Activated CD4-positive, alpha-beta T cell treated with anti-CD3 and anti-CD28 coated beads, Interleukin-2, Interleukin-4, amounts not matched to agents 100 ng/mL and 50 ng/mL, durations not matched to agents 16 hours and 8 hours (primary cell): ENCODE results near the gene TBC1D30.

Source experiments
- DNase-seq: peaks from one replicate; pipeline ENCODE4 v3.0.0-alpha.2; 2020; ENCODE audit warnings: low spot score

The TBC1D30 gene

GRCh38 chr12:64860446-64860998, 36.1 kb downstream of the TBC1D30 start:
- no peak for DNase-seq

GRCh38 chr12:64864319-64864718, 39.9 kb downstream of the TBC1D30 start:
- no peak for DNase-seq

DNA sequence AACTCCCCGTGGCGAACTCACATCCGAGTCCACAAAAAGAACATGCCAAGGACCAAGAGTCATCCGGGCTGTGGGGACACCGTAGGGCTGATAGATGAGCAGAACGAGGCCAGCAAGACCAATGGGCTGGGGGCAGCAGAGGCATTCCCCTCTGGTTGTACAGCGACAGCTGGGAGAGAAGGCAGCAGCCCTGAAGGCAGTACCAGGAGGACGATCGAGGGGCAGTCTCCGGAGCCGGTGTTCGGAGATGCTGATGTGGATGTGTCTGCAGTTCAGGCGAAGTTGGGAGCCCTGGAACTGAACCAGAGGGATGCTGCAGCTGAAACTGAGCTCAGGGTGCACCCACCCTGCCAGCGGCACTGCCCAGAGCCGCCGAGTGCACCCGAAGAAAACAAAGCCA, 50.7 kb downstream of the TBC1D30 start:
- no peak for DNase-seq

DNA sequence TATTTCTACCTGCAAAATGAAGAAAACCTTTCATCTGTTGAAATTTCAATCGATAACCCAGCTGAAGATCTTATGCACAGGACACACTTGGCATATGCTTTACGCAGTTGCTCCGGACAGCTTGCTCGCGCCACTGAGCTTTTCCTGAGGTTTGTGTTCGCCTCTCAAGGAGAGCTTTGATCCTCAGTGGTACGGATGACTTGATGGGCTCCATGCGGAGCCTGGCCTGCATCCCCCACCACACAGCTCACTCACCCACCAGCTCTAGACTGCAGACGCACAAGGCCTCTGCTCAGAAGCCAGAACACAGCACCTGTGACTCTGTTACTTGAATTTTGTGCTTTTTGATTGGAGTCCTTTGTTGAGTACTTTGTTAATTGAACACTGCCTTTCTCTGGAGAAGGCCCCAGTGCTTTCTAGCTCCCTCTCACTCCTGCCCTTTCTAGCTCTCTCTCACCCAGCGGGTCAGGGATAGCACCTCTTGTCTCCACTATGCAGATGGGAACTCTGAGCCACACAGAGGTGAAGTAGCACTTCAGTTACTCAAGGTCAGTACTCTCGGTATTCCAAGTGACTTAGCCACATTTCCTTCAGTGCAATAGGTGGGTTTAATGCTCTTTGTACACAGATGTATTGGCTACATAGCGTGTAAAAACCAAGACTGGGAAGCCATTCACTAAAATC, 52.1 kb downstream of the TBC1D30 start:
- DNase-seq, result no peak

GRCh38 chr12:64877363-64878004, 53.0 kb downstream of the TBC1D30 start:
- peak; percentile 30 for DNase-seq

- no peak for DNase-seq
These were observed 58.2 kb downstream of the TBC1D30 start for GRCh38 chr12:64882687-64883086.

DNA sequence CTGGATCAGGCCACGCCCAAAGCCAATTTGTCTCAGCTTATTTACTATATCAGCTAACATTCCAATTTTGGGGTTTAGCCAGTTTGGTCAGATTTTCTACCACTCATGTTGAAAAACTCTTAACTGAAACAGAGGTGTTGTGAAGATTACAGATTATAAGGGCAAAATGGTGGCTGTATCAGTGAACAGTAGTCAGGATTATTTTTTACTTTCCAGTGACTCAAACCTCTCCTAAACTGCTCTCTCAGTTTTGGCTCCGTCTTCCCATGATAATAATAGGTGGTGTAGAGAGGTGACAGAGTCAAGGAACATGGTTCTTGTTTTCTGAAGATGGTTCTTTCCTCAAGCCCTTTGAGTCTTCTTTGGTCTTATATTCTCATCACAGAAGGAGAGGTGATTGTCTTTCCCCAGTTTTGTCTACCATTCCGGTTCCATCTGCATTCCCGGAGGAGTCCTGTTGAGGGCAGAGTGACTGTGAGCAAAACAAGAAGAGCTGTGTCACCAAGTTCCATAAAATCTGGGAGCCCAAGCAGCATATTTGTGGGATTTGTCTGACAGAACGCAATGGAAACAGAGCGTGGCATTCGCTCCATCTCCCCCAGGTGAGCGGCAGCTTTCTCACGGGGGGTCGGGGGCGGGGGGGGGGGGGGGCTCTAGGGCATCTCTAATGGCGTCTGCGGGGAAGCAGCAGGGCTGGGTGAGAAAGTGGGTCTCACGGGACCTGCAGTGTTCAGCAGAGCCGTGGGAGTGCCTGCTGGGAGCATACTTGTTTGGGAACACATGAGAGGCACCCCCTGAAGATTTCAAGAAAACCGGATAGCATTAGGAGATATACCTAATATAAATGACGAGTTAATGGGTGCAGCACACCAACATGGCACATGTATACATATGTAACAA, 59.1 kb downstream of the TBC1D30 start:
- DNase-seq, result peak; percentile 14

GRCh38 chr12:64884164-64884542, 59.7 kb downstream of the TBC1D30 start:
- no peak for DNase-seq

DNA sequence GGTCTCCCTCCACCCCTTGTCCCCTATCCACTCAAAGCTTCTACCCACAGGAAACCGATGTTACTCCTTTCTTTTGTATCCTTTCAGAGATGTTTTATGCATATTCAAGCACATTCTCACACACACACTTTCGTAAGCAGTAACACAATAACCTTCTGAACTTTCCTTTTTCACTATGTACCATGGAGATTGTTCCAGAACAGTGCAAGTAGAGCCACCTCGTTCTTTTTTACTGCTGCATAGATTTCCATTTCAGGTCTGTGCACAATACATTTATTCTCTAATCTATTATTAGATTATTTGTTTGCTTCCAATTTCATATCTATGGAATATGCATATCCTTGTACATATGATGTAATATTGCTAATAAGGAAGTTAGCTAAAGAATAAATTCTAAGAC, 60.3 kb downstream of the TBC1D30 start:
- no peak for DNase-seq

DNA sequence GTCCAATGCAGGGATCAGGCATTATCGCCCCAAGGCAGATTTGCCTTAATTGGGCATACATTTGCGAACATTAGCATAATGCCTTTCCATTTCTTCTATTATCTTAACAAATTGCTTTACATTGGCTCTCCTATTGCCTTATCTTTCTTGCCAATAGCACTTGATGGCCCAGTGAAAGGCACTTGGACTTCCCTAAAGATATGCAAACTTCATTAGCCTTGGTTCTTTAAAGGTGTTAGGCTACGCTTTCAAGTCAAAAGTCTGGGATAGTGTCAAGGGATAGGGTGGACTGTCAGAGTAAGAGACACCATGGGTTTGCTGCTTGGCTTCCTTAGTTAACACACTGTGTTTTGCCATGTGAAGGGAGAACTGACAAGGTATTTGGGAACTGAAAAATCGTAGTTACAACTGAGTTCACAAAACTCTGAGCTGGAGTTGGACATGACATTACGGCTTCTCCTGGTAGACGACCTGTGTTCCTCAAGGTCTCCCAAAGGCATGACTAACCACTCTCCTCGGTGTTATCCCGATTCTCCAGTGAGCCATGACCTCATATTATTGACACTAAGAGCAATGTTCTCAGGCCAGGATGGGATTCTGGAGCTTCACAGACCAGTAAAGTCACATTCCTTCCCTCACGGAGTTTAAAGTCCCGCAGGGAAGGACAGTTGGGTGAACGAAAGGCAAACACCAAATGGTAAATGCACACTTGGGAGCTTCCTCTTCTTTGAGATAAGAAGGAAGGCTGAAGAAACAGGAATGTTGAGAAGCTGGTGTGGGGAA, 65.2 kb downstream of the TBC1D30 start:
- no peak for DNase-seq

GRCh38 chr12:64890873-64891468, 66.5 kb downstream of the TBC1D30 start:
- peak; percentile 58 for DNase-seq

- no peak for DNase-seq
These were observed 67.2 kb downstream of the TBC1D30 start for GRCh38 chr12:64891629-64892028.

DNA sequence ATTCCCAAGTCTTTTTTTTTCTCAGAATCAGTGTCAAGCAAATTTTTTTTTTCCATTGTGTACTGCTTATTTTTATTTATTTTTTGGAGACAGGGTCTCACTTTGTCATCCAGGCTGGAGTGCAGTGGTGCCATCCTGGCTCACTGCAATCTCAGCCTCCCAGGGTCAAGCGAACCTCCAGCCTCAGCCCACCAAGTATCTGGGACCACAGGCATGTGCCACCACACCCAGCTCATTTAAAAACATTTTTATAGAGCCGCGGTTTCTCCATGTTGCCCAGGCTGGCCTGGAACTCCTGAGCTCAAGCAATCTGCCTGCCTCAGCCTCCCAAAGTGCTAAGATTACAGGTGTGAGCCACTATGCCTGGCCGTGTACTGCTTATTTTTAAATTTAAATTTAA, 68.1 kb downstream of the TBC1D30 start:
- DNase-seq, result no peak

DNA sequence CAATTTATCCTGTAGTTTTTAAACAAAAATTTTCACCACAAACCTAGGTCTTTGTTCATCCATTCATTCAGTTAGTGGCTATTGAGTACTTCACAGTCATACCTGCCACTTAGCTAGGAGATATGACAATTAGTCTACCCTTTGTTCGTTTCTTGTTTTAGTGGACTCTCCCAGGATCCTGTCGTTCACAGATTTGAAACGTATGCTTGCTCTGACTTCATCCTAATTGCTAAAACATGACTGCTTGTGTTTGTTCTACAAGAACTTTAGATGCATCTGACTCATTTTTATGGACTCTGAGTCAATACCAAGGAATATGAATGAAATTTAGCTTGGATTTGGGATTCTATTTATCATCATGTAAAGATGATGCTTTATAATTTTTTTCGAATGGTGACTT, 69.5 kb downstream of the TBC1D30 start:
- no peak for DNase-seq

DNA sequence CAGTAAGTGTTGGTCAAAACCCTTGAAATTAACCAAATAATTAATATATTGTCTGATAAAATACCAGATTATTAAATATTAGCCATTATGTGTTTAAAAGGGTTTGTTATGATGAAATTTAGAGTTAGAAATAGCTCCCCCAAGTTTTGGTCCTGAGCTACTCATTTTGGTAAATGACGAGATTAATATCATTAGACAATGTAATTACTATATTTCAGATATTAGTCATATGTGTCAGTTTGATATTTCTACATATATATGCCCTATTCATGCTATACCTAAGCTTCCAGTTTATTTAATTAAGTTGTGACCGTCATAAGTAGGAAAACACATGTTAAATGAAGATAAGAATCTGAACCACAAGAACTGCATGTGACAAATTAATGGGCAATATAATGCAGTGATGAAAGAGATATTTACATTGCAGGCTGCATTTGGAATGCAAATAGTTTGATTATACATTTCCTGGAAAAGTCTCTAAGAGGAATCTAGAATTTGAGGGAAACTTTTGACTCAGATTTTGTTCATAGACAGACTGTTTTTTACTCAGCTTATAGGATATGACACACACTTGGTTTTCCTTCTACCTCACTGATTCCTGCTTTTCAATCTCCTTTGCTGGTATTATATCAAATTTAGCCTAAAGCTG, 70.5 kb downstream of the TBC1D30 start:
- DNase-seq, result peak; percentile 20

DNA sequence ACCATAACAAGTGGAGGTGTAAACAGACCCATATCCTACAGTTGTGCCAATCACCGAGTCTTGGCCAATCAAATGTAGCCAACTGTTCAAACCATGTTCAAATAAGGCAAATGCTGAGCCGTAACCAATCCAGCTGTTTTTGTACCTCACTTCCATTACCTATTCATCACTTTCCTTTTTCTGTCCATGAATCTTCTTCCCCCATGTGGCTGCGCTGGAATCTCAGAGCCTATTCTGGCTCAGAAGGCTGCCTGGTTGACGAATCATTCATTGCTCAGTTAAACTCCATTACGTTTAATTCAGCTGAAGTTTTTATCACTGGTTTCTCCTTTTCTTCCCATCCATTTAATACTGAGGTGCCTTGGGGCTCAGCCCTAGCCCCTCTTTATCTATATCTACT, 71.1 kb downstream of the TBC1D30 start:
- DNase-seq, result no peak

DNA sequence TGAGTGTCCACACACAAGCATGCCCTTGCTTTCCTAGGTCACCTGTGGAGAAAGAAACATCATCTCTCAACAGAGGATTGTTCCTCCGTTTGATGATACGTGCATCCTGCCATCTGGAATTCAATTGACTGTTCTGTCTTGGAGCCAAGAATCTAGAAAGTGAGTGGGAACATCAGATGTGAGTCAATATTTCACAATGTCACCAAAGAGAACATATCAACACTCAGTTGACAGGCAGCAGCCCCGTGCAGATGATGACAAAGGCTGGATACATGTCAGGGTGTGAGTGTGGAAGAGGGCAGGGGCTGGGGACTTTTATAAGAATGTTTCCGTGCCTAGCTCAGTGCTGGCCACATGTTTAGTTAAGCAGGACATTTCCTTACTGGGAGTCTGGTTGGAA, 76.1 kb downstream of the TBC1D30 start:
- no peak for DNase-seq

DNA sequence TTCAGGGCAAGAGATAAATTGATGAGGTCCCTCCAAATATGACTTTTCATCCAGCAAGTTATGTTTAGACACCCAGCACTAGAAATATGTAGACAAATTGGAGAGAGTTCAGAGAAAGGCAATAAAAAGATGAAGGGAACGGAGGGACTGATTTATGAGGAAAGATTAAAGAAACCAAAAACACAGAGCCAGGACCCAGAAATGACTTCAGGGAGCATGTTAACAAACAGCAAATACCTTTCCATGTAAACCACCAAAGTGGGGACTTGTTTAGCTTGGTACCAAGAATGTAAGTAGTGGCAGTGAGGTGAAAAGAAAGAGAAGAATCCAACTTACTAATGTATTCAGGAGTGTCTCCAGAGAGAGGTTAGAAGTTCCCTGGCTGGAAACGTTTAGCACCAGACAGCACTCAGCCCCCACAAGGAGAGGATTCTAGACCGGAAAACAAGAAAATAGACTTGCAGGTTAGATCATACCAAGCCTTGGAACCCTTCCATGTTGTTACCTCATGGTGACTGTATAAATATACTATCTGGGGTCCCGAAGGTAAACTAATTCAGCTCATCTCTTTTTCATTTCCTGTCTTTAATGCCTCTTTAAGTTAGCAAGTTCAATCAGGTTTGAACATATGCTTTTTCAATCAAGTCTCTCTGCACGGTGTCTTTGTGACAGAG, 79.2 kb downstream of the TBC1D30 start:
- no peak for DNase-seq

DNA sequence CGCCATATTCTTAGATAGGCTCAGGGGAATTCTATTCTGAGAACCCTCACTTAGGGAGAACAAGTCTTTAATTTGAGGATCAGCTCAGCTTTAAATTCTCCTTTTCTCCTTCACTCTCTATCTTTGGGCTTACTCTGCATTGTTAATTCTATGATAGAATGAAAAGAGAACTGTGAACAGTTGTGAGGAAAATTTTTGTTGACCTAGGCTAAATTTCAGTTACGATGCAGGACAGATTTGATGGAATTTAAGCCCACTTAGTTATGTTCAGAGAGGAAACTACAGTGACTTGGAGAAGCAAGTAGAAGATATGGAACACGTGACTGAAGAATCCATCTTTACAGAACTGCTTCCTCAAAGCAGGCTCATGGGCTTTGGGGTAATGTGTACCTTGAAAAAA, 82.7 kb downstream of the TBC1D30 start:
- DNase-seq, result no peak

DNA sequence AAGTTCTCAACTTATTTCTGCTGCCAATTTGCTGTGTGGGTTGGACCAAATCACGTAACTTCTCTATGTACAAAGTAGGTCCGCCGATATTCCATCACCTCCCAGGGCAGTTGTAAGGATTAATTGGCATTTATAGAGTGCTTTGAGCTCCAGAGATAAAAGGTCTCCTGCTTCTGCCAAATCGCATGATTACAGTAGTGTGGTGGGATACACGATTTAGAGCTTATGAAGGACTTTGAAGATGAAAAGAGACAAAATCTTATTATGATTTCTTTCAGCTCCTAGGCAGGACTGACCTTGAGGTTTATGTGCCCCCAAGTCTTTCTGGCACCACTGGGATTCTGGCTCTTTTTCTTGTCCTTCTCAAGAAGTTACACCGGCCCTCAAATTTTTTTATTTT, 84.7 kb downstream of the TBC1D30 start:
- no peak for DNase-seq
